HG02642 (cell line): ENCODE data around the gene GRAP.

Experiments
- ATAC-seq: cut with Tn5 transposase; IDR thresholded peaks from one replicate; pipeline ENCODE4 v1.9.1; 2021; ENCODE audit warnings: mild to moderate bottlenecking; ENCODE audit not compliant: unreplicated experiment, poor library complexity

GRAP gene

GRCh38 chr17:18987862-18988545 is 58.8 kb downstream of the GRAP start:
- no peak for ATAC-seq

GRCh38 chr17:18987230-18987610 is 59.5 kb downstream of the GRAP start:
- ATAC-seq, result no peak

GRCh38 chr17:18986541-18987229 is 60.1 kb downstream of the GRAP start:
- ATAC-seq, result no peak

GRCh38 chr17:18985475-18985874 is 61.3 kb downstream of the GRAP start:
- no peak for ATAC-seq

- ATAC-seq, result no peak
These were observed 62.3 kb downstream of the GRAP start for GRCh38 chr17:18984273-18985114.

- no peak for ATAC-seq
These were observed 64.9 kb downstream of the GRAP start for GRCh38 chr17:18981642-18982424.

- no peak for ATAC-seq
These were observed 65.5 kb downstream of the GRAP start for GRCh38 chr17:18981335-18981641.

GRCh38 chr17:18980682-18981334 is 65.9 kb downstream of the GRAP start:
- no peak for ATAC-seq

- ATAC-seq, result no peak
These were observed 68.1 kb downstream of the GRAP start for GRCh38 chr17:18978655-18979054.

GRCh38 chr17:18978050-18978449 is 68.7 kb downstream of the GRAP start:
- ATAC-seq, result no peak

- ATAC-seq, result no peak
These were observed 69.1 kb downstream of the GRAP start for GRCh38 chr17:18977646-18978045.

- ATAC-seq, result no peak
These were observed 69.7 kb downstream of the GRAP start for GRCh38 chr17:18977021-18977420.

GRCh38 chr17:18976201-18976600 is 70.6 kb downstream of the GRAP start:
- no peak for ATAC-seq

GRCh38 chr17:18975597-18975996 is 71.2 kb downstream of the GRAP start:
- no peak for ATAC-seq

GRCh38 chr17:18974407-18975149 is 72.2 kb downstream of the GRAP start:
- no peak for ATAC-seq

GRCh38 chr17:18971801-18972200 is 75.0 kb downstream of the GRAP start:
- ATAC-seq, result no peak
